ENCODE results near the gene ANKRD10.
"Not testable (repeated sequence)": the region's sequence is repeated elsewhere in the genome, so short reads cannot be mapped to it uniquely, and the experiment has no call there.

ANKRD10 gene

DNA sequence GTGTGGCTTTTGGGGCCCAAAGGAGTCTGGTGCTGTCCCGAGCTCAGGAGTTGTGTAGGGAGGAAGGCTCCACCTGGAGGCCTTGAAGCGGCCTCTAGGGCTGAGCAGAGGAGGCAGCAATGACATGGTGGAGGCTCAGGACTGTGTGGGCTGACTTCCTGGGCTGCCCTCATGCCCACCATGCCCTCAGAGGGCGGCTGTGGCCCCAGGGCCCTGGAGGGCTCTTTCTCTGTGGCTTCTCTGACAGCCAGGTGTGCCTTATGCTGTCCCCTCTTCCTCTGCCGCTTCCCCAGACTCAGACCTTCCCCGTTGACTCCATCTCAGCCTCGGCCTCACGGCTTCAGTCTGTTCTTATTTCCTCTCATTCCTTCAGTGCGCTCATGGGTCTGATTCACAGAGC is 35.5 kb upstream of the ANKRD10 start:
- no peaks in the 10 kb centered on the region; the same call in 1 of the 2 replicates for H4K20me1 ChIP-seq (ENCODE audit: control insufficient read depth, insufficient read depth, low read depth, low read length)
- no peaks in the 10 kb centered on the region for H3K36me3 ChIP-seq (ENCODE audit: control insufficient read depth, low read length)
- no peaks in the 10 kb centered on the region for H3K4me1 ChIP-seq (ENCODE audit: control insufficient read depth, low read length)
- TF ChIP-seq, protein P1, sequence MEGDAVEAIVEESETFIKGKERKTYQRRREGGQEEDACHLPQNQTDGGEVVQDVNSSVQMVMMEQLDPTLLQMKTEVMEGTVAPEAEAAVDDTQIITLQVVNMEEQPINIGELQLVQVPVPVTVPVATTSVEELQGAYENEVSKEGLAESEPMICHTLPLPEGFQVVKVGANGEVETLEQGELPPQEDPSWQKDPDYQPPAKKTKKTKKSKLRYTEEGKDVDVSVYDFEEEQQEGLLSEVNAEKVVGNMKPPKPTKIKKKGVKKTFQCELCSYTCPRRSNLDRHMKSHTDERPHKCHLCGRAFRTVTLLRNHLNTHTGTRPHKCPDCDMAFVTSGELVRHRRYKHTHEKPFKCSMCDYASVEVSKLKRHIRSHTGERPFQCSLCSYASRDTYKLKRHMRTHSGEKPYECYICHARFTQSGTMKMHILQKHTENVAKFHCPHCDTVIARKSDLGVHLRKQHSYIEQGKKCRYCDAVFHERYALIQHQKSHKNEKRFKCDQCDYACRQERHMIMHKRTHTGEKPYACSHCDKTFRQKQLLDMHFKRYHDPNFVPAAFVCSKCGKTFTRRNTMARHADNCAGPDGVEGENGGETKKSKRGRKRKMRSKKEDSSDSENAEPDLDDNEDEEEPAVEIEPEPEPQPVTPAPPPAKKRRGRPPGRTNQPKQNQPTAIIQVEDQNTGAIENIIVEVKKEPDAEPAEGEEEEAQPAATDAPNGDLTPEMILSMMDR (IDR thresholded peaks at IDR 0.05; ENCODE audit: low read depth, low read length, poor library complexity, severe bottlenecking), result no peak
- TF ChIP-seq EZH2phosphoT487 (IDR thresholded peaks at IDR 0.05; ENCODE audit: borderline replicate concordance, low read length), result no peak
- H3K27ac ChIP-seq (ENCODE audit: low read depth, low read length), result no peak overlapping the region
- no peaks in the 10 kb centered on the region for H3K9me3 ChIP-seq (ENCODE audit: control insufficient read depth, insufficient read depth, low read length)
- no peaks in the 10 kb centered on the region for H3F3A ChIP-seq (ENCODE audit: control insufficient read depth, insufficient read depth)
- no peaks in the 10 kb centered on the region for H3K79me2 ChIP-seq (ENCODE audit: control insufficient read depth, low read length)
- H3K27me3 ChIP-seq (ENCODE audit: control insufficient read depth, low read length), result no peaks in the 10 kb centered on the region
- H3K4me3 ChIP-seq (ENCODE audit: low read length), result no peak overlapping the region
- H3K9me2 ChIP-seq (replicated peaks; ENCODE audit: control insufficient read depth, low read length), result no peaks in the 10 kb centered on the region
- no peak overlapping the region for H3K4me2 ChIP-seq (ENCODE audit: low read length)

DNA sequence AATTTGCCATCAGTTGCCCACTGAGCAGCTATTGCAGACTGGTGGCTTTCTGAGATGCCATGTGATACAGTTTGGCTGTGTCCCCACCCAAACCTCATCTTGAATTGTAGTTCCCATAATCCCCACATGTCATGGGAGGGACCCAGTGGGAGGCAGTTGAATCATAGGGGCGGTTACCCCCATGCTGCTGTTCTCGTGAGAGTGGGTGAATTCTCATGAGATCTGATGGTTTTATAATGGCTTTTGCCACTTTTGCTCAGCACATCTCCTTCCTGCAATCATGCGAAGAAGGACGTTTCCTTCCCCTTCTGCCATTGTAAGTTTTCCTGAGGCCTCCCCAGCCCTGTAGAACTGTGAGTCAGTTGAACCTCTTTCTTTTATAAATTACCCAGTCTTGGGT is 34.8 kb upstream of the ANKRD10 start:
- Histone ChIP-seq H3K27ac (ENCODE audit: low read depth, low read length) (no peak overlapping the region), H3K4me3 (ENCODE audit: low read length) (no peak overlapping the region), H3K4me1 (ENCODE audit: control insufficient read depth, low read length) (no peaks in the 10 kb centered on the region), H4K20me1 (ENCODE audit: control insufficient read depth, insufficient read depth, low read depth, low read length) (no peaks in the 10 kb centered on the region; the same call in 1 of the 2 replicates), H3K9me2 (replicated peaks; ENCODE audit: control insufficient read depth, low read length) (no peaks in the 10 kb centered on the region), H3K36me3 (ENCODE audit: control insufficient read depth, low read length) (no peaks in the 10 kb centered on the region), H3K9me3 (ENCODE audit: control insufficient read depth, insufficient read depth, low read length) (no peaks in the 10 kb centered on the region), H3F3A (ENCODE audit: control insufficient read depth, insufficient read depth) (no peaks in the 10 kb centered on the region), H3K27me3 (ENCODE audit: control insufficient read depth, low read length) (no peaks in the 10 kb centered on the region), H3K79me2 (ENCODE audit: control insufficient read depth, low read length) (no peaks in the 10 kb centered on the region), H3K4me2 (ENCODE audit: low read length) (no peak overlapping the region)
- TF ChIP-seq EZH2phosphoT487 (IDR thresholded peaks at IDR 0.05; ENCODE audit: borderline replicate concordance, low read length), result no peak
- TF ChIP-seq, protein P1 (IDR thresholded peaks at IDR 0.05; ENCODE audit: low read depth, low read length, poor library complexity, severe bottlenecking), result no peak

DNA sequence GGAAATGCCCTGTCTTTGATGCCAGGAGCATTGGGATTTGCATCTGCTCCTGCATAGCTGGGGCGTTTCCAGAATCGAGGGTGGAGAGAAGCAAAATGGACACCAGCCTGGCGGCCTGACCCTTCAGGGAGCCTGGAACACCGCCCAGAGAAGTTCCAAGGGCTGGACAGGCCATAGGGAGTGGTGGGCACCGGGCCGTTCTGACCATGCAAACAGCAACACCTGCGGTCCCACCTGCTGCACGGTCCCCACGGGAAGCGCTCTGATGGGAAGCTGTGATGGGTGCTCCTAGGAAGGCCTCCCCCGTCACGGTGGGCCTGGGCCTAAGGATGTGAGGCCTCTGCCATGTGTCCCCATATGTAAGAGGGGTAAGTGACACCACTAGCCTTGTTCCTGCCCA is 34.2 kb upstream of the ANKRD10 start:
- H3K4me1 ChIP-seq (ENCODE audit: control insufficient read depth, low read length), result no peaks in the 10 kb centered on the region
- H3K27ac ChIP-seq (ENCODE audit: low read depth, low read length), result no peak overlapping the region
- no peaks in the 10 kb centered on the region for H3K27me3 ChIP-seq (ENCODE audit: control insufficient read depth, low read length)
- H3K4me3 ChIP-seq (ENCODE audit: low read length), result no peak overlapping the region
- H3K4me2 ChIP-seq (ENCODE audit: low read length), result no peak overlapping the region
- TF ChIP-seq, protein P1 (IDR thresholded peaks at IDR 0.05; ENCODE audit: low read depth, low read length, poor library complexity, severe bottlenecking), result no peak
- TF ChIP-seq EZH2phosphoT487 (IDR thresholded peaks at IDR 0.05; ENCODE audit: borderline replicate concordance, low read length), result no peak
- H3K79me2 ChIP-seq (ENCODE audit: control insufficient read depth, low read length), result no peaks in the 10 kb centered on the region
- no peaks in the 10 kb centered on the region for H3K36me3 ChIP-seq (ENCODE audit: control insufficient read depth, low read length)
- H3K9me2 ChIP-seq (replicated peaks; ENCODE audit: control insufficient read depth, low read length), result no peaks in the 10 kb centered on the region
- no peaks in the 10 kb centered on the region for H3F3A ChIP-seq (ENCODE audit: control insufficient read depth, insufficient read depth)
- no peaks in the 10 kb centered on the region; the same call in 1 of the 2 replicates for H4K20me1 ChIP-seq (ENCODE audit: control insufficient read depth, insufficient read depth, low read depth, low read length)
- H3K9me3 ChIP-seq (ENCODE audit: control insufficient read depth, insufficient read depth, low read length), result no peaks in the 10 kb centered on the region

DNA sequence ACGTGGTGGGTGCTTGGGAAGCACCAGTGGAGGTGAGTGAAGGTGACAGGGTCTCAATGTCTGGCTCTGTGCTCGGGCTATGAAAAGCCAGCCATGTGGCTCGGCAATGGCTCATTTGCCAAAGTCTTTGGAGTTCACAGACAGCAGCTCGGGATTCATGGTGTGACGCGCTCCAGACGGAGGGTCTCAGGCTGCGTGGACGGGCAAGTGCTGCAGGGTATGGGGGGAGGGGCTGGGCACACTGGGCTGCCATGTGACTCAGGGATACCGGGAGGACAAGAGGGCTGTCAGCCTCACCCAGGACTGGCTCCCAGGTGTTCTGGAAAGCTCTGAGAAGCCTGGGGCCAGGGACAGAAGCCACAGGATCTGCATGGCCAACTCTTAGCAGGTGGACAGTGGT is 32.5 kb upstream of the ANKRD10 start:
- H3K27me3 ChIP-seq (ENCODE audit: control insufficient read depth, low read length); H3K9me2 ChIP-seq (replicated peaks; ENCODE audit: control insufficient read depth, low read length); H3K4me3 ChIP-seq (ENCODE audit: low read length); H3K4me2 ChIP-seq (ENCODE audit: low read length); H3K9me3 ChIP-seq (ENCODE audit: control insufficient read depth, insufficient read depth, low read length); H3F3A ChIP-seq (ENCODE audit: control insufficient read depth, insufficient read depth); H4K20me1 ChIP-seq (ENCODE audit: control insufficient read depth, insufficient read depth, low read depth, low read length); H3K36me3 ChIP-seq (ENCODE audit: control insufficient read depth, low read length); H3K27ac ChIP-seq (ENCODE audit: low read depth, low read length); H3K4me1 ChIP-seq (ENCODE audit: control insufficient read depth, low read length); H3K79me2 ChIP-seq (ENCODE audit: control insufficient read depth, low read length): not testable (repeated sequence)
